SW480 (cell line): Measurements from ENCODE around the gene RAB27B.

Experiments
- DNase-seq: peaks from one replicate; pipeline ENCODE4 v3.0.0-alpha.2; 2016; ENCODE audit warnings: low spot score

The RAB27B gene

DNA sequence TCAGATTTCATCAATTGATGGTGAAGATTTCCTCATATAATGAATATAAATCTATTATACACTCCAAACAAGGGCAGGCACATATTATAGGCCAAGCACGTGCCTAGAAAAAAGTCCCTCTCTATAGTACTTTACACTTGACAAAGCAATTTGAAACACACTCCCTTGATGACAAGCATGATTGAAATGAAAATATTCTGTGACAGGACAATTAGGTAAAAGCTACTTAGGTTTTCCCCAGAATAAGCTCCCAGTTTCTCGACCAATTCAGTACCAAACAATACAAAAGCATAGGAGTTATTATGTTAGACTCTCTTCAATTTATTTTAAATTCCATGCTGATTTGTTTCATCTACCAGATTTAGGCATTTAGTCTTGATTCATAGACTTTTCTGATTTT lies 83.3 kb downstream of the RAB27B start:
- no peak for DNase-seq

DNA sequence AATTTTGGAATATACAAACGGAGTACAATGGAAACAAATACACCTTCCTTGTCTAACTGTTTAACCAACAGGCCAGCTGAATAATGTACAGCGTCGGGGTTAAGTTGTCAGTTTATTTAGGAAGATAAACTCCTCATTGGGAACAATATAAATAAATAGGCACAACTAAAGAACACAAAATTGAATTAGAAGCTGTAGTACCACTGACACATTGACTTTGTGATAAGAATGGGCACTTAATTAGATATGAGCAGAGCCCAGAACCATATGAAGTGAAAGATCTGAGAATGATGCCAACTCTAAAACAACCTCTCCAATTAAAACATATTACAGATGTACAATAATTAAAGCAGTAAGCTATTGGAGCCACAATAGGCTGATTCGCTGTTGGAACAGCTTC lies 86.5 kb downstream of the RAB27B start:
- no peak for DNase-seq

DNA sequence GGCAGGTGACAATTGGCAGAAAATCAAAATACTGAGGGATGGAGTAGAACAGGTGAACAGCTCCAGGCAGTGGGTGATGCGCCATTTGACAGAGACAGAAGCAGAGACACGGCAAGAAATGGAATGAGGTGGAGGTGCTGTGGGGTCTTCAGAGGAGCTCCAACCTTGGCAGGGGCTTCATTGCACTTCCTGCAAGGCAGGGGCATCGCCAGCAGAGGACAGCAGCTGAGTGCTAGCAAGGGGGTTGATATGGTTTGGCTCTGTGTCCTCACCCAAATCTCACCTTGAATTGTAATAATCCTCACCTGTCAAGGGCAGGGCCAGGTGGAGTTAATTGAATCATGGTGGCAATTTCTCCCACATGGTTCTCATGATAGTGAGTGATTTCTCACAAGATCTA lies 88.2 kb downstream of the RAB27B start:
- DNase-seq, result no peak

DNA sequence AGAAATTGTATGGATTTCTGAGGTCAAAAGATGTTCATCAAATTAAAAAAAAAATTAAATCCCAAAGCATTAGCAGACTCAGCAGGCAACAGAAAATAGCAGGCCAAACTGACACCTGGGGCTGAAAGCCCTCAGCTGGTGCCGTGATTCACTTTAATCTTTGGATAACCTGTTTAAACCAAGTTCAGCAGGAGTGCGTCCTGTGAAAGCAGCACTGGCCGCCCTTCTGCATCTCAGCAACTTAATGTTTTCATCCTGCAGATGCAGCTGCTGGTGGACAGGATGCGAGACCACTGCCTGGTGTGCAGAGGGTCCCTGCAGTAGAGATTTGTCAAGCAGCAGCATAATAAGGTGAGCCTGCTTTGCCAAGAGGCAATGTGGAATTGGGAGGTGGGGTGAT lies 89.8 kb downstream of the RAB27B start:
- no peak for DNase-seq

DNA sequence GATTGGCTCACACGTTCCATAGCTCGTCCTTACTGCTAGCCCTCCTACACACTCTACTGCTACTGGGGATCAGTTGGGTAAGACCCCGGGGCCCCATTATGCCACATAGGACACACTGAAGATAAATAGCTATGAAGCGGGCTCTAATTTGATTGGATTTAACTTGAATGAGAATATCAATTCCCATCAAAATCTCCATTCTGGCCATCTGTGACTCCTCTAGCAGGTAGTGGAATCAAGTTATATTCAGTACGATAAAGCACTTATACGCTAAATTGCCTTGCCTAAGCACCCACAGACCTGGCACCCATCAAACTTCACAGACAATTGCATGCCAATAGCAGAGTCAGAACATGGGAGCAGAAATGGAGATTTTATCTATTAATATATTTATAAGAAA lies 91.1 kb downstream of the RAB27B start:
- no peak for DNase-seq

DNA sequence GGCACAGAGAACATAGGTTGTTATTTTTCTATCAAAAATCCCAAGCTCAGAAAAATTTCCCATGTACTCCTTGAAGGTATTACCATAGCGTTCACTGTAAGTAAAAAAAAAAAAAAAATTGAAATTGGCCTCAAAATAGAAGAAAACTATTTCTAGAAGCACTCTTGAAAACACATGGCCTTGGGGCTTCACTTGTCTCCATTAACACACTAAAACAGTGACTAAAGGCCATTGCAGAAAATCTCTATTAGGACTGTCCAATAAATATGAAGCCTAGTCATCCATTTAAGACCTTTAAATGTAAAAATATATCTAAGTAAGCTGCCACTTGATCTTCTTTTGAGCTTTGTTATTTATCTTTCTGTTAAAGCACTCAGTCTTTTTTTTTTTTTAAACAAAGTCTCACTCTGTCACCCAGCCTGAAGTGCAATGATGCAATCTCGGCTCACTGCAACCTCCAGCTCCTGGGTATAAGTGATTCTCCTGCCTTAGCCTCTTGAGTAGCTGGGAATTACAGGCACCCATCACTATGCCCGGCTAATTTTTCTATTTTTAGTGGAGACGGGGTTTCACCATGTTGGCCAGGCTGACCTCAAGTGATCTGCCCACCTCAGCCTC lies 95.2 kb downstream of the RAB27B start:
- DNase-seq, result no peak

DNA sequence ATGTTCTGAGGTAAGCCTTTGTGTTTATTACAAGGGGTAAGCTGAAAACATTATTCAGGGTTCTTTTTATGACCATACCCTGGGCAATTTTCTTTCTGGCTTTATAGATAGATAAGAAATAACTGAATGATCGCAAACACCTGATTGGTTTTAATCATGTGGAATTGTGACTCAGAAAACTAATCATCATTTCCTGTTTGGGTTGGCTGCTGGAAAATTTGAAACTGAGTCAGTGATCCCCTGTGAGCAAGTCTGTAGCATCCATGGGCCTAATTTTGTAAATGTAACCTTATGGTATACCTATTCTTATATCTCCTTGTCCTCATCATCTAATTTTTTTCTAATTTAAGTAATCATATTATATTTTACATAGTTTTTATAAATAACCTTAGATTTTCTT lies 96.7 kb downstream of the RAB27B start:
- DNase-seq, result no peak

DNA sequence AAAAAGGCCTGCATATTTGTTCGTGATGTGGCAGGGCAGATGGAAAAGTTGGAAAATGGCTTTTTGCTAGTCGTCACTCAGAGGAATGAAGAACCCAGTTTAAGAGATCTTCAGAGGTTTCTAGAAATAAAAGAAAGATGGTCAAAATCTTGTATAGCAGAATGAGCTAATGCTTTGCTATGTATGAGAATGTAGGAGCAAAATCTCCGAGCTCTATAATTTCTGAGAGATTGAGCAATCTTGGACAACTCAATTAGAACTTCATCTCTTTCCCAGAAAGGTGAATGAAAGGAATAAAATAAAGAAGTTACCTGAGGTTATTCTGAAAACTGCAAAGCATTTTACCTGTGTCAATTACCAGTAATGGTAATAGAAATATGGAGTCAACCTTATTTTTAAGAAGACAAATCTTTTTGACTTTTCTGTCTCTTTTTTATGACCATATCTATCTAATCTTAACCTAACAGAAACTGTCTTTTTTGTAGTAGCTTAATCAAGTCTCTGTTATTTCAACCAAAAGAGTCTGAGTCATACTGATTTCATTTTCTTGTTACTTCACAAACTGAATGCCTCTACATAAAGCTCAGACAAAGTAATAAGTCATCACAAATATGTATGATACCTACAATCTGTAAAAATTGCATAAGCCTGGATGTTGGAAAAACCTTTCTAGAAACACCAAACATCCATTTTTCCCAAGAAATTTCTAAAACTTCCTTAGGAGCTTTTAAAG lies 98.5 kb downstream of the RAB27B start:
- no peak for DNase-seq

DNA sequence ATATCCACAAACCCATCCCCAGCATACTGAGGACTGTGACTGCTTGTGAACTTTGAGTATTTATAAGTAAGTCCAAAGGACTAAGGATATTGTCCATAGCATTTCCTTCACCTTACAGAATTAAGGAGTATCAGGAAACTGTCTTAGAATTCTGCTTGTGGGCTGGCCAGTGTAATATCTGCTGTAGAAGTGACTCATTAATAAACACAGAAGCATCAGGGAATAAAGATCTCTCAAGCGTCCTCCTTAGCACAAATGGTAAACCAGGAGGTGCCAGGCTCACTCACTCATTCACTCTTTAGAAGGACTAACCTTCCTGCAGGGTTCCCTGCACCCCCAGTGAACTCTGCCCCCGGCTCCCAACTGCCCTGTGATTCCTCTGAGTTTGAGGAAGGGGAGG lies 100.0 kb downstream of the RAB27B start:
- DNase-seq, result no peak

DNA sequence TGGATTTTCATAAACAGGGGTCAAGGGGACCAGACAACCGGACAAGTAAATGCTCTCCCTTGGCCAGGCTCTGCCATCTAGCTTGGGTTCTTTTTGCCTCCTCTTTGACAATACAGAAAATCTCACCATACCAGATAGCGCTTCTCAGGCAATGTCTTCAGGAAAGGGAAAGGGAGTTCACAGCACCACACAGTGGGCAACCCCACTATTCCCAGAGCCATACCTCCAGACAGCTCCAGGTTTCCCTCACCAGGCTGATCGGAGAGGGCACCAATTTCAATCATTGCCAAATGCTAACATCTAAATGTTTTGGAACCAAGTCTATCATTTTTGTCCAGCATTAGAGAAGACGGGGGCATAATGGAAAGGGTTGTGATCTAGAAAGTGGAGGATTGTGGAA lies 102.9 kb downstream of the RAB27B start:
- DNase-seq, result no peak

DNA sequence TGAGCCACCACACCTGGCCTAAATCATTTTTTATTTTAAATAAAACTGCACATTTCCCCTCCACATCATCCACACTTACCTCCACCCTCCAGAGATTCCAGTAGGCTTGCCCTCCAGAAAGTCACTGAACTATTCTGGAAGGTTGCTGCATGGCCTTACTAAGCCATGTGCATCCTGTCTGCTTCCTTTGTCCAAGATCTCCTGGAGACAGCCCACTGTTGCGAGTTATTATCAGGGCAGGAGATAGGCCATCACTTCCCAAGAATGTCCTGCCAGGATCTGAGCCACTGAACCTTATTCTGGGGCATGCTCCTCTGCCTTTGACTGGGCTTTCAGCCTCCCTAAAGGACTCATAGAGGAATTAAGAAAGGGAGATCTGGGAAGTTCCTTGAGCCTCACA lies 104.2 kb downstream of the RAB27B start:
- DNase-seq, result no peak

DNA sequence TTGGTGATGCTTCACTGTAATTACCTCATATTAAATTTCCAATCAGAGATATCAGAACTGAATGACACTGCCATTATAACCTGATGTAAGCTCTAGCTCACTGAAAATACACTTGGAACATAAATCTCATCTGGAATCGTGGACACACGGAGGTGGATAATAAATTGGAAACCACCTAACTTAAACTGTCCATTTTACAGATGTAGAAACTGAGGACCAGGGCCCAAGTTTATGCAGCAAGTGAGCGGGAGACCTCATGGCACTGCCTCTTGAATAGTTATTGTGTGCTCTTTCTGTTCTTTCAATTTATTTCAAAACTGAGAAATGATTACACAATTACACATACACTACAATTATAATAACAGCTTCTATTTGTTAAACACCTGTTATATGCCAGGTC lies 110.2 kb downstream of the RAB27B start:
- DNase-seq, result no peak

DNA sequence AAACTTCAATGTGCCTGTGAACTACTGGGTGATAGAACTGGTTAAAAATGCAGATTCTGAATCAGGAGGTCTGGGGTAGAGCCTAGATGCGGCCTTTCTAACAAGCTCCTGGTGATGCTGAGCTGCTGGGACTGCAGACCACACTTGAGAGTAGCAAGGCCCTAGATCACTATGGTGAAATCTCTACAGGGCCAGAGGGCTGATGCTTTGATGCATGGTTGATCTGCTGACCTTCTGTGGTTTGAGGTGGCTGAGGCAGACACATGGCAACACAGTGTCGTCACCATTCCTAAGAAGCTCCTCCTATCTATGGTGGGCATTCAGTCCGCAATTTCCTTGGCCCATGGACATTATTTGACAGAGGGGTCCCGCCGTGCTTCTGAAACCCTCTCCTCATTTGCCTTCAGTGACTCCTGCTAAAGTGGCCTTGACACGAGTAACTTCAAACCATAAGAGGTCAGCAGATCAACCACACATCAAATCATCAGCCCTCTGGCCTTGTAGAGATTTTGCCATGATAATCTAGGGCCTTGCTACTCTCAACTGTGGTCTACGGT lies 111.2 kb downstream of the RAB27B start:
- DNase-seq, result no peak

DNA sequence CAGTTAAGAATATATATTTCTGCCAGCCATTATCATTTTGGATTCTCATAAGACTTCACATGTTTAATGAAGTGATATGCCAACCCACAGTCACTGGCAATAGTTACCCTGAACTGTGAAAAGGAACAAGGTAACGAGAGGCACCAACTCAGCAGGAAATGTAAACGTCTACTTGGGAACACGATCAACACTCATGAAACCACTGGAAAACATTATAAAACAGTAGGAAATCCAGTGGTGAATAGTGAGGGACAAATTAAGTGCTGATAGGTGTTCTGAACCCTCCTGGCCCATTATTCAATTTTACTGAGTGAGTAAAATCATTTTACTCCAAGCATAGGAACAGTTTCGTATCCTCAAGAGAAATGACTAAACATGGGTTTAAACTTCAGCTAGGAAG lies 113.9 kb downstream of the RAB27B start:
- DNase-seq, result no peak

DNA sequence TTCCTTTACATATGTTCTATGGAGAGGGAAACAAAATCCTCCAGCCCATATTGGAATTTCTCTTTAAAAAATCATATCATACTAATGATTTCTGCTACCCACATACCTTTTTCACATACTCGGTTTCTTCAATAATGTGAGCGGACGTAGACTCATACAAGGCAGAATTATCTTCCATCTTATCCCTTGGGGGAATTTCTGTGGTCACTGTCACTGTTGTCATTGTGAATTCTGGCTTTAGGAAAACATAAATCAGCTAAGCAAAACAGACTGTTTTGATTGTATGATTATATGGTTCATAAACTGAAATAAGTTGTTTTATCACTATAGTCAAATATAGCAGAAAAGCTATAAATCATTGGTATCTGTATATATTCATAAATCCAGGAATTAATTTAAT lies 114.3 kb downstream of the RAB27B start:
- DNase-seq, result no peak
